H9 (cell line): Measurements from ENCODE around the gene CHTOP. TPM values are rescaled to one million over a fixed set of nuclear protein-coding genes. Genes with fewer than 3 reads are reported as not detected.
A peak's percentile ranks its signal among the peaks of the same experiment; 100 is the strongest.

Source experiments
- DNase-seq: peaks from one replicate; pipeline ENCODE4 v3.0.0-alpha.2; 2017
- H2AFZ ChIP-seq: one replicate; pipeline ENCODE4 v1.6.1; 2013; ENCODE audit warnings: mild to moderate bottlenecking, low read length, control low read depth, moderate library complexity
- H2AK5ac ChIP-seq: 2 replicates; pipeline ENCODE4 v1.6.1; 2013; ENCODE audit warnings: low read length, control low read depth, mixed read lengths; ENCODE audit not compliant: insufficient read length
- H2BK120ac ChIP-seq: one replicate; pipeline ENCODE4 v1.6.1; 2013; ENCODE audit warnings: low read depth, mild to moderate bottlenecking, low read length, control low read depth, inconsistent platforms; ENCODE audit not compliant: poor library complexity, severe bottlenecking
- H2BK12ac ChIP-seq: 2 replicates; pipeline ENCODE4 v1.6.1; 2013; ENCODE audit warnings: low read length, control low read depth, mixed read lengths, low read depth; ENCODE audit not compliant: insufficient read length
- H2BK15ac ChIP-seq: 2 replicates; pipeline ENCODE4 v1.6.1; 2013; ENCODE audit warnings: low read depth, low read length, control low read depth
- H2BK20ac ChIP-seq: one replicate; pipeline ENCODE4 v1.6.1; 2013; ENCODE audit warnings: low read depth, mild to moderate bottlenecking, low read length, control low read depth, inconsistent platforms; ENCODE audit not compliant: poor library complexity, severe bottlenecking
- H2BK5ac ChIP-seq: 2 replicates; pipeline ENCODE4 v1.6.1; 2013; ENCODE audit warnings: low read length, control low read depth, mixed read lengths; ENCODE audit not compliant: insufficient read length
- H3K14ac ChIP-seq: 2 replicates; pipeline ENCODE4 v1.6.1; 2013; ENCODE audit warnings: low read length, control low read depth; ENCODE audit not compliant: insufficient read depth
- H3K18ac ChIP-seq: 2 replicates; pipeline ENCODE4 v1.6.1; 2013; ENCODE audit warnings: low read depth, mild to moderate bottlenecking, mixed read lengths, low read length, control low read depth; ENCODE audit not compliant: insufficient read length
- H3K23ac ChIP-seq: 2 replicates; pipeline ENCODE4 v1.6.1; 2013; ENCODE audit warnings: low read length, control low read depth, mixed read lengths, low read depth; ENCODE audit not compliant: insufficient read length
- H3K23me2 ChIP-seq: 2 replicates; pipeline ENCODE4 v1.6.1; 2013; ENCODE audit warnings: low read depth, mild to moderate bottlenecking, mixed read lengths, low read length, control low read depth; ENCODE audit not compliant: insufficient read length, poor library complexity, severe bottlenecking
- H3K27ac ChIP-seq: 2 replicates; pipeline ENCODE4 v1.5.1; 2013; ENCODE audit warnings: low read length, control low read depth, mixed read lengths, low read depth; ENCODE audit not compliant: insufficient read length
- H3K27me3 ChIP-seq: 2 replicates; pipeline ENCODE4 v1.6.1; 2013; ENCODE audit warnings: low read length, control low read depth, inconsistent platforms; ENCODE audit not compliant: insufficient read depth
- H3K4ac ChIP-seq: 2 replicates; pipeline ENCODE4 v1.6.1; 2013; ENCODE audit warnings: low read depth, mild to moderate bottlenecking, control low read depth, inconsistent platforms, low read length, moderate library complexity
- H3K4me1 ChIP-seq: 2 replicates; pipeline ENCODE4 v1.6.1; 2013; ENCODE audit warnings: low read length, control low read depth, inconsistent platforms; ENCODE audit not compliant: insufficient read depth
- H3K4me2 ChIP-seq: 2 replicates; pipeline ENCODE4 v1.6.1; 2013; ENCODE audit warnings: low read length, control low read depth, mixed read lengths; ENCODE audit not compliant: insufficient read length, insufficient read depth
- H3K56ac ChIP-seq: 2 replicates; pipeline ENCODE4 v1.6.1; 2013; ENCODE audit warnings: low read depth, mild to moderate bottlenecking, mixed read lengths, low read length, control low read depth; ENCODE audit not compliant: insufficient read length
- H3K79me1 ChIP-seq: 2 replicates; pipeline ENCODE4 v1.6.1; 2013; ENCODE audit warnings: low read depth, mild to moderate bottlenecking, moderate library complexity, low read length, control low read depth, inconsistent platforms; ENCODE audit not compliant: insufficient read depth, poor library complexity, severe bottlenecking
- H3K79me2 ChIP-seq: 2 replicates; pipeline ENCODE4 v1.6.1; 2013; ENCODE audit warnings: low read length, control low read depth, inconsistent platforms; ENCODE audit not compliant: insufficient read depth
- H3K9ac ChIP-seq: 2 replicates; pipeline ENCODE4 v1.6.1; 2013; ENCODE audit warnings: low read length, control low read depth, mixed read lengths; ENCODE audit not compliant: insufficient read length; ENCODE audit errors: extremely low read depth
- H3K9me3 ChIP-seq: one replicate; pipeline ENCODE4 v1.6.1; 2013; ENCODE audit warnings: low read depth, low read length, inconsistent platforms; ENCODE audit not compliant: control insufficient read depth
- H3T11ph ChIP-seq: one replicate; pipeline ENCODE4 v1.6.1; 2013; ENCODE audit warnings: mild to moderate bottlenecking, low read length, control low read depth, inconsistent platforms
- H4K20me1 ChIP-seq: one replicate; pipeline ENCODE4 v1.6.1; 2013; ENCODE audit not compliant: control insufficient read depth, insufficient read length, insufficient read depth
- H4K5ac ChIP-seq: 2 replicates; pipeline ENCODE4 v1.6.1; 2013; ENCODE audit warnings: low read depth, mild to moderate bottlenecking, mixed read lengths, low read length, control low read depth; ENCODE audit not compliant: insufficient read length
- H4K8ac ChIP-seq: replicated peaks from 2 replicates; pipeline ENCODE4 v1.6.1; 2013; ENCODE audit warnings: low read length, control low read depth, mixed read lengths, low read depth; ENCODE audit not compliant: insufficient read length
- H4K91ac ChIP-seq: 2 replicates; pipeline ENCODE4 v1.6.1; 2013; ENCODE audit warnings: low read depth, mild to moderate bottlenecking, moderate library complexity, mixed read lengths, low read length, control low read depth; ENCODE audit not compliant: insufficient read length
- H3K27ac Mint-ChIP-seq, 3 experiments: 2 replicates in 2 of 3; 3 replicates in 1 of 3; pipeline ENCODE4 v1.8.0; 2020 to 2021; ENCODE audit warnings: mixed read lengths in 3 of 3, mild to moderate bottlenecking in 1 of 3, moderate library complexity in 1 of 3
- H3K27me3 Mint-ChIP-seq: 2 replicates; pipeline ENCODE4 v1.8.0; 2021; ENCODE audit warnings: low read depth, mild to moderate bottlenecking, moderate library complexity, mixed read lengths
- H3K36me3 Mint-ChIP-seq, 3 experiments: 2 replicates in 2 of 3; 3 replicates in 1 of 3; pipeline ENCODE4 v1.8.0; 2020 to 2021; ENCODE audit warnings: low read depth in 3 of 3, mixed read lengths in 3 of 3; ENCODE audit not compliant: insufficient read depth in 1 of 3
- H3K4me1 Mint-ChIP-seq, 2 experiments: 2 replicates each; pipeline ENCODE4 v1.8.0; 2020; ENCODE audit warnings: mixed read lengths in 2 of 2
- H3K4me3 Mint-ChIP-seq, 2 experiments: 2 replicates in 1 of 2; 3 replicates in 1 of 2; pipeline ENCODE4 v1.8.0; 2020 to 2021; ENCODE audit warnings: mild to moderate bottlenecking in 2 of 2, mixed read lengths in 2 of 2, moderate library complexity in 1 of 2
- H3K9me3 Mint-ChIP-seq, 2 experiments: 2 replicates in 1 of 2; 3 replicates in 1 of 2; pipeline ENCODE4 v1.8.0; 2020; ENCODE audit warnings: mild to moderate bottlenecking in 2 of 2, mixed read lengths in 2 of 2, moderate library complexity in 1 of 2
- WGBS: extraction: QIAGEN DNeasy Blood & Tissue Kit; methylation state at CpG from one replicate; pipeline ENCODE4 v1.1.7; 2013; ENCODE audit warnings: missing lambda C conversion rate, low lambda C conversion rate, mixed read lengths; ENCODE audit not compliant: insufficient read length; ENCODE audit errors: extremely low coverage; 5-methylcytosine and 5-hydroxymethylcytosine counted together
- total RNA-seq: library from RNA; stranded (reverse); gene quantifications from 2 replicates; pipeline ENCODE4 v1.2.1, GENCODE V29; 2021
- TF ChIP-seq, protein P1 (sequence below): fragments of 200-600 bp; sonication (generic); conservative IDR thresholded peaks from 3 replicates; pipeline ENCODE4 v1.8.0; 2021; ENCODE audit warnings: antibody characterized with exemption, mild to moderate bottlenecking

Gene CHTOP
- total RNA-seq, 1 experiment from 2014 or later: 126 TPM

DNA sequence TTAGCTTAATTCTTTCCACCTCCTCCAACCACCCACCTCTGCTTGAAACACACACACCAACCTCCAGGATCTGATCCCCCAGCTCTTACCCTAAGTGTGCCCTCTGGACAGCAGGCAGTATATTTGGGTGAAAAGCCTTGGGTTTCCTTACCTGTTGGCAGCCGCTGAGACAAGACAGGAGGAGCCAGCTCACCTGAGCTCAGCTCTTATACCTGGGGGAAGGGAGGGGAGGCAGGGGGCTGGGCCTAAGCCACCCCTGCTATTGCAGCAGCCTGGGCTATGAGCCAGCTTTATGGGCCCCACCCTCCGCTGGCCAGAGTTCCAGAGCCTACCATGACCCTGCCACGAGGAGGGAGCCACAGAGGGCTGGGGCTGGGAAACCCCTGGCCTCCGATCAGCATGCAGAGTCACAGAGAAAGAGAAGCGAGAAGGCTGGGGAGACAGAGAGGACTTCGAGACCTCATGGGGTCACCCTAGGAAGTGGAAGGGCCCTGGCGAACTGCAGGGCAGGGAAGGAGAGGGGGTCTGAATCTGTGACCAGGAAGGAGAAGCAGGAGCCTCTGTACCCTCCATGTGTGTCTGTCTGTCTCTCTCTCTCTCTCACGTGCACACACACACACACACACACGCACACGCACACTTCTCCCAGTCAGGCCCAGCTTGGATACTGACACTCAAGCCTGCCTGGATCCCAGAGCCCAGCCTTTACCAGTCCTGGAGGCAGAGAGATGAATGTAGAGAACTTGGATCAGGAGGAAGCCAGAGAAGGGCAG lies 17.5 kb upstream of the CHTOP start, which contains the start of gene S100A14:
Gene S100A14, minus strand, starts transcription at position 182 of the 773 bp plus-strand sequence. CDS start 467 bp downstream, outside the sequence.
- Histone ChIP-seq H3K9ac (no peak within 1 kb of the TSS), H3K27me3 (no peaks in the 10 kb centered on the region), H4K5ac (no peak within 1 kb of the TSS), H2BK15ac (no peak within 1 kb of the TSS), H3K9me3 (no peaks in the 10 kb centered on the region), H3K14ac (no peak within 1 kb of the TSS), H3K18ac (no peak within 1 kb of the TSS), H2BK120ac (no peak within 1 kb of the TSS), H3K4me1 (peaks cover 4% of the 10 kb centered on the region; the same call in 1 of the 2 replicates), H3K27ac (no peak within 1 kb of the TSS), H4K8ac (no peak within 1 kb of the TSS), H2AK5ac (no peak within 1 kb of the TSS), H3K23me2 (no peaks in the 10 kb centered on the region), H3K79me1 (no peaks in the 10 kb centered on the region), H3T11ph (no peak within 1 kb of the TSS), H2AFZ (no peak within 1 kb of the TSS), H4K91ac (no peak within 1 kb of the TSS), H3K79me2 (no peaks in the 10 kb centered on the region), H3K4me2 (no peak within 1 kb of the TSS), H2BK20ac (no peak within 1 kb of the TSS), H3K56ac (no peak within 1 kb of the TSS), H4K20me1 (no peaks in the 10 kb centered on the region), H2BK5ac (no peak within 1 kb of the TSS), H2BK12ac (no peak within 1 kb of the TSS), H3K23ac (no peak within 1 kb of the TSS), H3K4ac (no peak within 1 kb of the TSS)
- Mint-ChIP-seq H3K27ac (peak within 1 kb of the TSS in 2 of 3 experiments; percentile 55 to 75; a peak in 3 of 7 replicates), H3K4me1 (peaks cover 23 to 45% of the 10 kb centered on the region in 2 experiments), H3K4me3 (no peak within 1 kb of the TSS; a peak in 1 of 5 replicates), H3K27me3 (no peaks in the 10 kb centered on the region; the same call in 1 of the 2 replicates), H3K36me3 (peaks cover 5 to 17% (median 5%) of the 10 kb centered on the region in 3 experiments; a peak in 5 of 7 replicates), H3K9me3 (no peaks in the 10 kb centered on the region)
- no peak for DNase-seq
- TF ChIP-seq, protein P1, sequence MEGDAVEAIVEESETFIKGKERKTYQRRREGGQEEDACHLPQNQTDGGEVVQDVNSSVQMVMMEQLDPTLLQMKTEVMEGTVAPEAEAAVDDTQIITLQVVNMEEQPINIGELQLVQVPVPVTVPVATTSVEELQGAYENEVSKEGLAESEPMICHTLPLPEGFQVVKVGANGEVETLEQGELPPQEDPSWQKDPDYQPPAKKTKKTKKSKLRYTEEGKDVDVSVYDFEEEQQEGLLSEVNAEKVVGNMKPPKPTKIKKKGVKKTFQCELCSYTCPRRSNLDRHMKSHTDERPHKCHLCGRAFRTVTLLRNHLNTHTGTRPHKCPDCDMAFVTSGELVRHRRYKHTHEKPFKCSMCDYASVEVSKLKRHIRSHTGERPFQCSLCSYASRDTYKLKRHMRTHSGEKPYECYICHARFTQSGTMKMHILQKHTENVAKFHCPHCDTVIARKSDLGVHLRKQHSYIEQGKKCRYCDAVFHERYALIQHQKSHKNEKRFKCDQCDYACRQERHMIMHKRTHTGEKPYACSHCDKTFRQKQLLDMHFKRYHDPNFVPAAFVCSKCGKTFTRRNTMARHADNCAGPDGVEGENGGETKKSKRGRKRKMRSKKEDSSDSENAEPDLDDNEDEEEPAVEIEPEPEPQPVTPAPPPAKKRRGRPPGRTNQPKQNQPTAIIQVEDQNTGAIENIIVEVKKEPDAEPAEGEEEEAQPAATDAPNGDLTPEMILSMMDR: no peak
- WGBS: no CpG with 5 or more reads among the region's 10 CpGs
